Mucosa of stomach (tissue), 1 donor: ENCODE measurements around the gene AMBP.

Experiments used
- H3K27me3 ChIP-seq: one replicate; pipeline ENCODE4 v1.7.0; 2013; ENCODE audit warnings: mild to moderate bottlenecking, low read length; ENCODE audit not compliant: control insufficient read depth, insufficient read depth
- H3K36me3 ChIP-seq: one replicate; pipeline ENCODE4 v1.7.0; 2013; ENCODE audit warnings: low read length; ENCODE audit not compliant: control insufficient read depth, insufficient read depth
- H3K4me1 ChIP-seq: one replicate; pipeline ENCODE4 v1.7.0; 2013; ENCODE audit warnings: mild to moderate bottlenecking, low read length; ENCODE audit not compliant: control insufficient read depth, insufficient read depth
- H3K4me3 ChIP-seq: one replicate; pipeline ENCODE4 v1.7.0; 2013; ENCODE audit warnings: low read length
- H3K9ac ChIP-seq: one replicate; pipeline ENCODE4 v1.7.0; 2013; ENCODE audit warnings: mild to moderate bottlenecking, low read length, moderate library complexity
- H3K9me3 ChIP-seq: one replicate; pipeline ENCODE4 v1.7.0; 2013; ENCODE audit warnings: mild to moderate bottlenecking, low read length, moderate library complexity; ENCODE audit not compliant: control insufficient read depth
- donor health status: Pancreatic carcinoma.

The AMBP gene

DNA sequence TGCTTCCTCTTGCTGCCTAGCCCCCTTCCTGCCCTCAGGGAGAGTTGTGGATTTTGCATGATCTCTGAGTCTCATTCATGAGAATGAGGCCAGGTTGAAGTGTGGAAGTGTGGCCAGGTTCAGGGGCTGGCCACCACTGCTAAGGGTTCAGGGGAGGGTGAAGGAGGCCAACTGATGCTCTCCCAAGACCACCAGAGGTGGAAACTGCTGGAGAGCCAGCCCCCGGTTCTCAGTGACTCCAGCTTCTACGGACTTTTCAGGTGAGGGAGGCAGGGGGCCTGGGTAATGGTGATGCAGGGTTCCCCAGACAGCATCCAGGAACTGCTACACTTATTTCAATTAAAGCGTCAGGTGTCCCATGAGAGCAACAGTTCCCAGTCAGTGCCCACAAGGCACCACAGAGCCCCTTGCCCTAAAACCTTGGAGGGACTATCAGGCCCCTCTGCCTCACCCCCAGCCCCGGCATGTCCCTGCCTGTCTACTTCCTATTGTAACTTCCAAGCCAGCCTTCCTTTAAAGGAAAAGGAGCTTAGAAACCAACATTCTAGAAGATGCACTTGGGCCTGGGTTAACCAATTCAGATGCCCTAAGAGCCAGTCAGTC, 50.1 kb downstream of the AMBP start:
- Histone ChIP-seq H3K9me3 (no peaks in the 10 kb centered on the region), H3K36me3 (no peaks in the 10 kb centered on the region), H3K9ac (no peak overlapping the region), H3K27me3 (no peaks in the 10 kb centered on the region), H3K4me1 (peaks cover 7% of the 10 kb centered on the region), H3K4me3 (no peak overlapping the region)

GRCh38 chr9:114027159-114027862, 50.8 kb downstream of the AMBP start:
- H3K9ac ChIP-seq = no peak overlapping the region
- no peak overlapping the region for H3K4me3 ChIP-seq
- H3K36me3 ChIP-seq = no peaks in the 10 kb centered on the region
- no peaks in the 10 kb centered on the region for H3K27me3 ChIP-seq
- H3K9me3 ChIP-seq = no peaks in the 10 kb centered on the region
- peaks cover 7% of the 10 kb centered on the region for H3K4me1 ChIP-seq

GRCh38 chr9:114026335-114026734, 51.8 kb downstream of the AMBP start:
- H3K36me3 ChIP-seq = no peaks in the 10 kb centered on the region
- H3K9ac ChIP-seq = no peak overlapping the region
- H3K27me3 ChIP-seq = no peaks in the 10 kb centered on the region
- no peaks in the 10 kb centered on the region for H3K9me3 ChIP-seq
- H3K4me1 ChIP-seq = peaks cover 7% of the 10 kb centered on the region
- H3K4me3 ChIP-seq = no peak overlapping the region

DNA sequence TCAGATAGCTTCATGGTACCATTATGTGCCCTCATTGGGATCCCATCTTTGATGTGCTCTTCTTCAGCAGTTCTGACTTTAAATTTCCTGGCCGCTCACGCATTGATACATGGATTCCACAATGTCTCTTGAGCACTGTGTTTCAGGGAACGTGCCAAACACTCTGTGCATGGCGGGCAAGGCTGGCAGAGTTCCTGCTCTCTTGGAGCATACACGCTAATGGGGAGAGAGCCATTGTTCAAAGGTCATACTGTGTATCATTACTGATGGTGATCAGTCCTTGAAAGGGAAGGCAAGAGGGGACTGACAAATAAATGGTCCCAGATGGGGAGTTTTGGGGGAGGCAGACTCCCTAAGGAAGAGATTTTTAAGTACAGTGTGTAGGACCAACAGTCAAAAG, 52.3 kb downstream of the AMBP start:
- Histone ChIP-seq H3K27me3 (no peaks in the 10 kb centered on the region), H3K36me3 (no peaks in the 10 kb centered on the region), H3K4me1 (peaks cover 7% of the 10 kb centered on the region), H3K9ac (no peak overlapping the region), H3K4me3 (no peak overlapping the region), H3K9me3 (no peaks in the 10 kb centered on the region)

DNA sequence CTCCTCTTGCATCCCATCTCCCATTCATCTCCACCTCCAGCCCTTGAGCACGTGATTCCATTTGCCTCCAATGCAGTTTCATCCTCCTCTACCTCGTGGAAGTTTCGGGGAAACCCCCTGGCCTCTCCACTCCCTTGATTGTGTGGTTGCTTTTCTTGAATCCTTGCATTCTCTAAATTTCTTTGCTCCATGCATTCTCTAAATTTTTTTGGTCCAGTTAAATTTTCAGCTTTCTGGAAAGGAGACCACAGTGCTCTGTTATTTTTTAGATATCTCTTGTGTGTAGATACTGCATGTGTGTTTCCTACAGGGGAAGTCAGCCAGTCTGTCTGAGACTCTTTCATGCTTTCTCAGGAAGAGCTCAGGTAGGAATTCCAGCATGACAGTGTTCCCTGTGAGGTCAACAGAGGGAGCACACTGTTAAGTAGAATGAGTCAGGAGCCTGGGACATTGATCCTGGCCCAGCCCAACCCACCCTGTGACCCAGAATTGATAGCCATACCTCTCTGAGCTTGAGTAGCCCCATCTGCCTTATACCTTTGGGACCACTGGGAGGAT, 52.8 kb downstream of the AMBP start:
- Histone ChIP-seq H3K4me3 (no peak overlapping the region), H3K27me3 (no peaks in the 10 kb centered on the region), H3K36me3 (no peaks in the 10 kb centered on the region), H3K9me3 (no peaks in the 10 kb centered on the region), H3K9ac (no peak overlapping the region), H3K4me1 (peaks cover 3% of the 10 kb centered on the region)

DNA sequence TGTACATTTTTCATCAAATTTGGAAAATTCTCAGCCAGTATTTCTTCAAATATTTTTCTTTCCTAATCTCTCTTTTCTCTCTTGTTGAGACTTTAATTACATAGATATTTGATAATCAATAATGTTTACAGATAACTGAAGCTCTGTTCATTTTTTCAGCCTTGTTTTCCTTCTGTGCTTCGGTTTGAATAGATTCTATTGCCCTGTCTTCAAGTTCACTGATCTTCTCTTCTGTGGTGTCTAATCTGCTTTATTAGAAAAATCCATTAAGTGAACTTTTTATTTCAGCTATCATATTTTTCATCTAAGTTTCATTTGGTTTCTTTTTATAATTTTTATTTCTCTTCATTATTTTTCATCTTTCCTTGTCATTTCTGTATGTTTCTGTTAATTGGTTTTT, 54.1 kb downstream of the AMBP start:
- Histone ChIP-seq H3K4me1 (no peaks in the 10 kb centered on the region), H3K27me3 (no peaks in the 10 kb centered on the region), H3K4me3 (no peak overlapping the region), H3K9me3 (no peaks in the 10 kb centered on the region), H3K9ac (no peak overlapping the region), H3K36me3 (no peaks in the 10 kb centered on the region)

GRCh38 chr9:114021578-114021977, 56.5 kb downstream of the AMBP start:
- Histone ChIP-seq H3K27me3 (no peaks in the 10 kb centered on the region), H3K9me3 (no peaks in the 10 kb centered on the region), H3K9ac (no peak overlapping the region), H3K36me3 (no peaks in the 10 kb centered on the region), H3K4me3 (no peak overlapping the region), H3K4me1 (no peaks in the 10 kb centered on the region)

- Histone ChIP-seq H3K27me3 (no peaks in the 10 kb centered on the region), H3K4me1 (no peaks in the 10 kb centered on the region)
Observed at GRCh38 chr9:114017741-114018715, 60.1 kb downstream of the AMBP start.

DNA sequence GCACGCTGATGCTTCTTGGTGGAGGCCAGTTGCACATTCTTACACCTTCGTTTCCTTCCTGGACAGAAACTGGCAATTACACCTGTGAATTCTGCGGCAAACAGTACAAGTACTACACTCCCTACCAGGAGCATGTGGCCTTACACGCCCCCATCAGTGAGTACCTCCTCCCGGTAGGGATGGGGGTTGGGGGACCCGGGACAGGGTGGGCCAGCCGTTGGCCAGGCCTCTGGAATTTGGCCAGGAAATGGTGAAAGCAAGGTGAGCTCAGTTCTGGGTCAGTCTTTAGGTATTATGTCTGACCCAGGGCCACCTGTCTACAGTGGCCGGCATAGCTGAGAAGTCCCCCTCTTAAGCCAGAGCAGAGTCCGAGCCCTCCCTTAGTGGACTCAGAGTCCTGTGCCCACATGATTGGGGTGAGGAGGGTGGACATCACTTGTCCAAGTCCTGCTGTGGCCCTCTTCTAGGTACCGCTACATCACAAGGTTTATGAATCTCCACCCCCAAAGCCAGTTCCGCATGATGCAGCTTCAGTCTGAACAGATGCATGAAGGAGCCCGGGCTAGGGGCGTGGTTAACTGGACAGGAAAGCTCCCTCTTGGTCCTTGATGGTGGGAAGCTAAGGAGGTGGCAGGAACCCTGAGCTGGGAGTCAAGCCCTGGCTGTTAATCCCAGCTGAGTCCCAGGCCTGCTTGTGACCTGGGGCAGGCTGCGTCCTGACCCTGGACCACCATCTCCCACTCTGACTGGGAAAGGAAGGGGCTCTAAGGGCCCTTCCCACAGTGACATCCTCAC, 61.3 kb downstream of the AMBP start:
- H3K27me3 ChIP-seq = no peaks in the 10 kb centered on the region
- no peak overlapping the region for H3K9ac ChIP-seq
- H3K36me3 ChIP-seq = no peaks in the 10 kb centered on the region
- no peaks in the 10 kb centered on the region for H3K4me1 ChIP-seq
- no peaks in the 10 kb centered on the region for H3K9me3 ChIP-seq
- H3K4me3 ChIP-seq = no peak overlapping the region

More at GRCh38 chr9:114017741-114018715, 60.1 kb downstream of the AMBP start:
- H3K9ac ChIP-seq = no peak overlapping the region
- no peaks in the 10 kb centered on the region for H3K36me3 ChIP-seq
- H3K4me3 ChIP-seq = no peak overlapping the region
- no peaks in the 10 kb centered on the region for H3K9me3 ChIP-seq

GRCh38 chr9:114016101-114016500, 62.0 kb downstream of the AMBP start:
- Histone ChIP-seq H3K27me3 (no peaks in the 10 kb centered on the region), H3K36me3 (no peaks in the 10 kb centered on the region), H3K9me3 (no peaks in the 10 kb centered on the region), H3K4me1 (no peaks in the 10 kb centered on the region), H3K9ac (no peak overlapping the region), H3K4me3 (no peak overlapping the region)

- no peak overlapping the region for H3K9ac ChIP-seq
- H3K9me3 ChIP-seq = no peaks in the 10 kb centered on the region
- H3K36me3 ChIP-seq = no peaks in the 10 kb centered on the region
- no peak overlapping the region for H3K4me3 ChIP-seq
- no peaks in the 10 kb centered on the region for H3K27me3 ChIP-seq
- H3K4me1 ChIP-seq = no peaks in the 10 kb centered on the region
Observed at GRCh38 chr9:114015607-114016006, 62.5 kb downstream of the AMBP start.
